T-helper 17 cell (primary cell): Measurements from ENCODE around the gene GDF2. TPM values are rescaled to one million over a fixed set of nuclear protein-coding genes. Genes with fewer than 3 reads are reported as not detected.

ENCODE experiments used
- ATAC-seq: fragments of 150-1000 bp; cut with Tn5 transposase; 2 replicates; pipeline ENCODE4 v1.10.0; 2021; ENCODE audit warnings: mild to moderate bottlenecking, moderate library complexity
- DNase-seq, 3 donors: peaks; one replicate each; pipeline versions ENCODE4 v3.0.0 to v3.0.0-alpha.2; 2020 to 2021
- H3K9me3 ChIP-seq: one replicate; pipeline ENCODE4 v1.7.0; 2013; ENCODE audit warnings: low read length, mild to moderate bottlenecking; ENCODE audit not compliant: control insufficient read depth, poor library complexity, severe bottlenecking
- H3K27ac Mint-ChIP-seq: one replicate; pipeline ENCODE4 v1.8.0; 2022; ENCODE audit warnings: mild to moderate bottlenecking, moderate library complexity, mixed read lengths
- H3K27me3 Mint-ChIP-seq: one replicate; pipeline ENCODE4 v1.8.0; 2022; ENCODE audit warnings: mixed read lengths
- H3K36me3 Mint-ChIP-seq: one replicate; pipeline ENCODE4 v1.8.0; 2022; ENCODE audit warnings: low read depth, mixed read lengths
- H3K4me1 Mint-ChIP-seq: one replicate; pipeline ENCODE4 v1.8.0; 2022; ENCODE audit warnings: mild to moderate bottlenecking, mixed read lengths
- H3K4me3 Mint-ChIP-seq: one replicate; pipeline ENCODE4 v1.8.0; 2022; ENCODE audit warnings: mild to moderate bottlenecking, moderate library complexity, mixed read lengths
- total RNA-seq, 4 donors: library from RNA in 2 of 4; stranded (reverse) in 2 of 4; gene quantifications; one replicate each; pipeline ENCODE4 v1.2.3 and lab custom pipeline; 2022 to 2026

GDF2 gene
- total RNA-seq, 2 donors from 2014 or later: not detected

DNA sequence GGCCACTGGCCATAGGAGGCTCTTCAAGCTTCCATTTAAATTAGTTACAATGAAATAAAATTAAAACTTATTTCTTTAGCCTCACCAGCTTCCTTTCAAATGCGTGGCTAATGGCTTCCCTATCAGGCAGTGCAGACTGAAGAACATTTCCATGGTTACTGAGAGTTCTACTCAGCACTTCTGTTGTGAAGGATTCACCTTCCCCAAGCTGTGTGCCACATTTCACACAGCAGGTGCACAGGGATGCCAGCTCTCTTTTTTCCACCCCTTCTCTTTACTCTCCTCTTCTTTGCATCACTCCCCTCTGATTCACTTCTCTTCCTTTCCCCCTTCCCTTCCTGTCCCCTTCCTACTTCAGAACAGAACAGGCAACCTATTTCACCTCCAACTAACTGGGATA is 833 bp downstream of the GDF2 start:
- Mint-ChIP-seq H3K4me3 (no peak overlapping the region), H3K36me3 (no peaks in the 10 kb centered on the region), H3K27me3 (peaks cover 41% of the 10 kb centered on the region), H3K27ac (no peak overlapping the region), H3K4me1 (peaks cover 5% of the 10 kb centered on the region)
- H3K9me3 ChIP-seq: no peaks in the 10 kb centered on the region
- ATAC-seq (no peak), DNase-seq (no peak)

GRCh38 chr10:47323636-47324296 is 1.5 kb downstream of the GDF2 start:
- Mint-ChIP-seq H3K36me3 (no peaks in the 10 kb centered on the region), H3K4me1 (peaks cover 5% of the 10 kb centered on the region), H3K4me3 (no peak overlapping the region), H3K27ac (no peak overlapping the region), H3K27me3 (peaks cover 39% of the 10 kb centered on the region)
- DNase-seq (no peak), ATAC-seq (no peak)
- H3K9me3 ChIP-seq: no peaks in the 10 kb centered on the region

- Mint-ChIP-seq H3K27me3 (peaks cover 30% of the 10 kb centered on the region), H3K36me3 (no peaks in the 10 kb centered on the region), H3K4me1 (peaks cover 5% of the 10 kb centered on the region), H3K27ac (no peak overlapping the region), H3K4me3 (no peak overlapping the region)
- ATAC-seq (no peak), DNase-seq (no peak)
- no peaks in the 10 kb centered on the region for H3K9me3 ChIP-seq
These were observed 3.3 kb downstream of the GDF2 start for GRCh38 chr10:47325303-47326291.

- Mint-ChIP-seq H3K27me3 (peaks cover 22% of the 10 kb centered on the region), H3K4me3 (no peak overlapping the region), H3K36me3 (no peaks in the 10 kb centered on the region), H3K27ac (no peak overlapping the region), H3K4me1 (no peaks in the 10 kb centered on the region)
- ATAC-seq: no peak
- no peaks in the 10 kb centered on the region for H3K9me3 ChIP-seq
- no peak for DNase-seq
These were observed 4.2 kb downstream of the GDF2 start for GRCh38 chr10:47326306-47326926.

- no peaks in the 10 kb centered on the region for H3K4me1 Mint-ChIP-seq
- DNase-seq (no peak), ATAC-seq (no peak)
- H3K9me3 ChIP-seq: no peaks in the 10 kb centered on the region
- no peak overlapping the region for H3K4me3 Mint-ChIP-seq
- no peaks in the 10 kb centered on the region for H3K36me3 Mint-ChIP-seq
- peaks cover 17% of the 10 kb centered on the region for H3K27me3 Mint-ChIP-seq
- H3K27ac Mint-ChIP-seq: no peak overlapping the region
These were observed 4.7 kb downstream of the GDF2 start for GRCh38 chr10:47326927-47327330.

GRCh38 chr10:47329855-47330254 is 7.6 kb downstream of the GDF2 start:
- peaks cover 19% of the 10 kb centered on the region for H3K27me3 Mint-ChIP-seq
- H3K27ac Mint-ChIP-seq: no peak overlapping the region
- DNase-seq: no peak
- ATAC-seq: no peak
- no peaks in the 10 kb centered on the region for H3K4me1 Mint-ChIP-seq
- no peaks in the 10 kb centered on the region for H3K9me3 ChIP-seq
- no peaks in the 10 kb centered on the region for H3K36me3 Mint-ChIP-seq
- no peak overlapping the region for H3K4me3 Mint-ChIP-seq

DNA sequence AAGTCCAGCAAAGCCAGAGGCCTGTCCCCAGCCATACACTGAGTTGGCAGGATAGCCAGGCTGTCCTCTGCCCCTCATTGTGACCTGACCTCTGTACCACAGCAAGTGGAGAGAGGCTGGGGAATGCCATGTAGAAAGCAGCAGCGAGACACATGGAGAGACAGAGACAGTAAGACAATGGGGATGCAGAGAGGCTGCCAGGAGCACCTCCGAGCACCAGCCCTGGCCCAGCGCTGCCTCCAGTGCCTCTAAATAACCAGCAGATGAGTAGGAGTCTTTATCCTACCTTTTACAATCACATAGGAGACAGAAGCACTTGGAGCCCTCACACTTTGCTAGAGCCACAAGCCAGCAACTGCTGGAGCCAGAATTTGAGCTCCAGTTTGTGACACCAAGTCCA is 8.1 kb downstream of the GDF2 start:
- ATAC-seq (no peak), DNase-seq (no peak)
- Mint-ChIP-seq H3K27ac (no peak overlapping the region), H3K27me3 (peaks cover 21% of the 10 kb centered on the region), H3K36me3 (no peaks in the 10 kb centered on the region), H3K4me1 (no peaks in the 10 kb centered on the region), H3K4me3 (no peak overlapping the region)
- no peaks in the 10 kb centered on the region for H3K9me3 ChIP-seq

DNA sequence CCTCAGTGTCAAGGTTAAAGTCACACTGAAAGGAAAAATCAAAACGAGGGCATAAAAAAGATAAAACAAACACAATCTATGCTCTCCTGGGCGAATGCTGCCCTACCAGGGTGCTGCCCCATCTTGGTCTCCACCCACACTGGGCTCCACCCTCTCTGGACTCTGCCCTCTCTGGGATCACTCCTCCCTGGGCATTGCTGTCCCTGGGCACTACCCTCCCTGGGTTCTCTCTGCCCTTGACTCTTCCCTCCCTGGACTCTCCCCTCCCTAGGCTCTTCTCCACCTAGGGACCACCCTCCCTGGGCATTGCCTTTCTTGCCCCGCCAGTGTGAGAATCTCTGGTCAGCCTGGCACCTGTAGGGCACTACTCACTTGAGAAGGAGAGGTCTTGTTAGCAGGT is 8.6 kb downstream of the GDF2 start:
- peaks cover 21% of the 10 kb centered on the region for H3K27me3 Mint-ChIP-seq
- H3K36me3 Mint-ChIP-seq: no peaks in the 10 kb centered on the region
- DNase-seq (no peak), ATAC-seq (no peak)
- no peaks in the 10 kb centered on the region for H3K4me1 Mint-ChIP-seq
- H3K4me3 Mint-ChIP-seq: no peak overlapping the region
- no peak overlapping the region for H3K27ac Mint-ChIP-seq
- no peaks in the 10 kb centered on the region for H3K9me3 ChIP-seq

DNA sequence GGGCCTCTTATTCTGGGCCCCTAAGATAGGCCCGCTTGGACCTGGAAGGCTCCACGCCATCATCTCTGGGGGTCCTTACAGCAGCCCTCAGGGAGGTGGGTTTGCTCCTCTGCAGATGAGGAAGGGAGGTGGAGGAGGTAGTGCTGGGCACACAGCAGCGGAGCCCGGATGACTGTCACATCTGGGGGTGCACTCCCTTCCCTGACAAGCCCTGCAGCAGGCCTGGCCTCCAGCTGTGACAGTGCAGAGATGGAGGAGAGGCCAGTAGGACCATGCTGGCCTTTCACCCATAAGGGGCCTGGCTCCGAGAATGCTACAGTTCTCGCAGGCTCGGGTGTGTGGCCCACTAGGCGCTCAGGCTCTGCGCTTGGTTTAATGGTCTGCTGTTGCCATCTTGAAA is 9.2 kb downstream of the GDF2 start:
- no peaks in the 10 kb centered on the region for H3K9me3 ChIP-seq
- peaks cover 28% of the 10 kb centered on the region for H3K27me3 Mint-ChIP-seq
- H3K4me3 Mint-ChIP-seq: no peak overlapping the region
- ATAC-seq: no peak
- H3K27ac Mint-ChIP-seq: no peak overlapping the region
- no peak for DNase-seq
- no peaks in the 10 kb centered on the region for H3K4me1 Mint-ChIP-seq
- H3K36me3 Mint-ChIP-seq: no peaks in the 10 kb centered on the region

GRCh38 chr10:47331954-47332353 is 9.7 kb downstream of the GDF2 start:
- Mint-ChIP-seq H3K27me3 (peaks cover 28% of the 10 kb centered on the region), H3K4me1 (no peaks in the 10 kb centered on the region), H3K36me3 (no peaks in the 10 kb centered on the region), H3K27ac (no peak overlapping the region), H3K4me3 (no peak overlapping the region)
- DNase-seq: no peak
- H3K9me3 ChIP-seq: no peaks in the 10 kb centered on the region
- ATAC-seq: no peak

DNA sequence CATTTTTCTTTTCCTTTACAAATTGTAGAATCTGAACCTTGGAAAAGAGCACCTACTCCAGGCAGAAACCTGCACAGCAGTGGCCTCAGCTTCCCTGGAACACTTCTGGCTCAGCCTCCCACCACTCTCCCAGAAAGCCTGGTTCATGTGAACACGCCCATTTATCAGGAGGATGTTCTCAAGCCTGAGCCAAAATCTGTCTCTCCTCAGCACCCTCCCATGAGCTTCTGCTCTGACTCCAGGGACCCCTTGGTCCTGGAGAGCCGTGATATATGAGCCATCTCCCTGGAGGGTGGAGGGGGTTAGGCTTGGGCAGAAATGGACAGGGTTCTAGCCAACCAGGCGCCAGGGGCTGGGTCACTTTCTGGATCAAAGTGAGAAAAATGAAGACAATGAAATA is 10.1 kb downstream of the GDF2 start:
- no peaks in the 10 kb centered on the region for H3K9me3 ChIP-seq
- ATAC-seq (no peak), DNase-seq (no peak)
- Mint-ChIP-seq H3K27me3 (peaks cover 32% of the 10 kb centered on the region), H3K4me1 (no peaks in the 10 kb centered on the region), H3K4me3 (no peak overlapping the region), H3K36me3 (no peaks in the 10 kb centered on the region), H3K27ac (no peak overlapping the region)

DNA sequence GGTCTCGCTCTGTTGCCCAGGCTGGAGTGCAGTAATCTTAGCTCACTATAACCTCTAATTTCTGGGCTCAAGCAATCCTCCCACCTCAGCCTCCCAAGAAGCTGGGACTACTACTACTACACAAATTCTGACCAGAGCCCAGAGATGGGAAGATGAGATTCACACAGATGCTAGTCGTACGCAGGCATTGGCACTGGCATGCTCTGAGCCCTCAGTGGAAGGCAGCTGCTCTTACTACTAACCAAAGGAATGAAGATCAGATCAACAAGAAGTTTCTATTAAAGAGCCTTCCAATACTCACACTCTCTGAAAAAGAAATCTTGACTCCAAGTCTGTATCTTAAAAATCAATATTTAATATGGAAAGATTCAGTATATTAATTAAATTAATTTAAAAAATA is 10.7 kb downstream of the GDF2 start:
- H3K4me1 Mint-ChIP-seq: no peaks in the 10 kb centered on the region
- no peak for ATAC-seq
- no peak for DNase-seq
- no peaks in the 10 kb centered on the region for H3K9me3 ChIP-seq
- H3K27me3 Mint-ChIP-seq: peaks cover 36% of the 10 kb centered on the region
- H3K36me3 Mint-ChIP-seq: no peaks in the 10 kb centered on the region
- no peak overlapping the region for H3K4me3 Mint-ChIP-seq
- H3K27ac Mint-ChIP-seq: no peak overlapping the region

DNA sequence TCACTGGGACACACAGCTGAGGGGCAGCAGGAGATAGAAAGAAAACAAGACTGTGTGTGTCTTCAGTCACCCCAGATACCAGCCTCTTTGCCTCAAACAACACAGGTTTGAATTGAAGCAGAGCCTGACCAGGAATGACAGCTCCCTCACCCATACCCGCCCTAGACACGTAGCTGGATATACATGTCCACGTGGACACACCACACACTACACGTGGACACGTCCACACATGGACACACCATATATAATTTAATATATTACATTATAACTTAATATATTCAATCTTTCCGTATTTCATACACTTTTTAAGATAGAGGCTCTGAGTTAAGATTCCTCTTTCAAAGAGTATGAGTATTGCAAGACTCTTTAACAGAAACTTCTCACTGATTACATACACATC is 11.3 kb downstream of the GDF2 start:
- no peak for ATAC-seq
- DNase-seq: no peak
- no peak overlapping the region for H3K4me3 Mint-ChIP-seq

More for the DNA sequence above, 11.3 kb downstream of the GDF2 start:
- Mint-ChIP-seq H3K27ac (no peak overlapping the region), H3K27me3 (peaks cover 36% of the 10 kb centered on the region), H3K4me1 (no peaks in the 10 kb centered on the region), H3K36me3 (no peaks in the 10 kb centered on the region)
- no peaks in the 10 kb centered on the region for H3K9me3 ChIP-seq
